PC-3 (cell line): ENCODE results near the gene TMEM201.

Source experiments
- CTCF ChIP-seq: fragments of 300-600 bp; sonication (generic); conservative IDR thresholded peaks from 2 replicates; pipeline ENCODE4 v1.5.1; 2017; ENCODE audit warnings: antibody characterized with exemption, low read depth, mild to moderate bottlenecking, low read length
- EZH2 ChIP-seq: fragments of 300-600 bp; sonication (generic); IDR thresholded peaks from one replicate; pipeline ENCODE4 v1.6.1; 2017; ENCODE audit warnings: antibody characterized with exemption, mild to moderate bottlenecking, low read length; ENCODE audit not compliant: unreplicated experiment

GRCh38 chr1:9576903-9577302 is 11.8 kb upstream of the TMEM201 start:
- peak; percentile 40; the same call in 1 of the 2 replicates for TF ChIP-seq CTCF
- no peak for TF ChIP-seq EZH2
